C4-2B (cell line): ENCODE measurements around the gene RRAS2.

Experiments used
- H3K27ac ChIP-seq: fragments of 450-650 bp; 2 replicates; pipeline ENCODE4 v1.5.1; 2017
- ZFX ChIP-seq: fragments of 450-650 bp; IDR thresholded peaks from 2 replicates; pipeline ENCODE4 v1.6.1; 2017
- TF ChIP-seq, protein P1 (sequence below): fragments of 450-650 bp; conservative IDR thresholded peaks from 2 replicates; pipeline ENCODE4 v1.5.1; 2017; ENCODE audit warnings: mild to moderate bottlenecking

RRAS2 gene

GRCh38 chr11:14245444-14245843, 113.5 kb downstream of the RRAS2 start:
- no peak overlapping the region for H3K27ac ChIP-seq
- TF ChIP-seq, protein P1, sequence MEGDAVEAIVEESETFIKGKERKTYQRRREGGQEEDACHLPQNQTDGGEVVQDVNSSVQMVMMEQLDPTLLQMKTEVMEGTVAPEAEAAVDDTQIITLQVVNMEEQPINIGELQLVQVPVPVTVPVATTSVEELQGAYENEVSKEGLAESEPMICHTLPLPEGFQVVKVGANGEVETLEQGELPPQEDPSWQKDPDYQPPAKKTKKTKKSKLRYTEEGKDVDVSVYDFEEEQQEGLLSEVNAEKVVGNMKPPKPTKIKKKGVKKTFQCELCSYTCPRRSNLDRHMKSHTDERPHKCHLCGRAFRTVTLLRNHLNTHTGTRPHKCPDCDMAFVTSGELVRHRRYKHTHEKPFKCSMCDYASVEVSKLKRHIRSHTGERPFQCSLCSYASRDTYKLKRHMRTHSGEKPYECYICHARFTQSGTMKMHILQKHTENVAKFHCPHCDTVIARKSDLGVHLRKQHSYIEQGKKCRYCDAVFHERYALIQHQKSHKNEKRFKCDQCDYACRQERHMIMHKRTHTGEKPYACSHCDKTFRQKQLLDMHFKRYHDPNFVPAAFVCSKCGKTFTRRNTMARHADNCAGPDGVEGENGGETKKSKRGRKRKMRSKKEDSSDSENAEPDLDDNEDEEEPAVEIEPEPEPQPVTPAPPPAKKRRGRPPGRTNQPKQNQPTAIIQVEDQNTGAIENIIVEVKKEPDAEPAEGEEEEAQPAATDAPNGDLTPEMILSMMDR: no peak

GRCh38 chr11:14244926-14245325, 114.1 kb downstream of the RRAS2 start:
- TF ChIP-seq, protein P1: no peak
- TF ChIP-seq ZFX: no peak

DNA sequence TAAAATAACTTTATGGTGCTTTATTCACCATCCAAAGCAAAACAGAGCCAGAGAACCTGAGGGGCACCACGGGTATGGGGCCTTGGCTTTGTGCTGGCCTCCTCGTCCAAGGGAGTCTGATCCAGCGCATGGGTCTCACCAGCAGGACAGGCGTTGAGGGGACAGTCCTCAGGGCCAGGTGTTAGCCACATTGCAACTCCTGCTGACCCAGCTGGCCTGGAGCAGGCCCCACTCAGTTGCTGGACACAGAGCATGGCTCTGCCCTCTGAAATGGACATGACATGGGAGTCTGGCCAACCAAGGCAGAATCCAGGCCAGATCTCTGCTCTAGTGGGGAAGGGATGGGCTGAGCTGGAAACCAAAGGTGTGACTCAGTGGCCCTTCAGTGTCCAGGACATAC, 116.2 kb downstream of the RRAS2 start:
- no peak for TF ChIP-seq ZFX
- TF ChIP-seq, protein P1: no peak
- H3K27ac ChIP-seq: no peak overlapping the region

More at GRCh38 chr11:14244926-14245325, 114.1 kb downstream of the RRAS2 start:
- no peak overlapping the region for H3K27ac ChIP-seq

GRCh38 chr11:14242187-14242586, 116.8 kb downstream of the RRAS2 start:
- no peak overlapping the region for H3K27ac ChIP-seq
- TF ChIP-seq, protein P1: no peak

DNA sequence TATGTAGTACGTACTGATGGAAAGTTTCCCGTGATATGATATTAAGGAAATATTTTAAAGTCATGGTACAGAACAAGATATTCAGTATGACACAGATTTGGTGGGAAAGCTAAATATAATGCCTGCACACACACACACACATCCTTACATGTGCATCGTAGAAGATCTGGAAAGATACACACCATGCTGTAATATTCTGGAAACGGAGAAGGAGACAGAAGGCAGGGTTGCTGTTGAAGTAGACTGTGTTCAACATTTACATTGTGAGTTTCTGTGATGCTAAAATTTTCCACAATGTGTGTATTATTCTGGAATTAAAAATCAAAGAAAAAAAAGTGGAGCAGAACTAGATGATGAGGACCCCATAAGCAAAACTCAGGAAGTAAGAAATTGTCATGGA, 118.0 kb downstream of the RRAS2 start:
- TF ChIP-seq ZFX: no peak
- TF ChIP-seq, protein P1: no peak
- H3K27ac ChIP-seq: no peak overlapping the region

DNA sequence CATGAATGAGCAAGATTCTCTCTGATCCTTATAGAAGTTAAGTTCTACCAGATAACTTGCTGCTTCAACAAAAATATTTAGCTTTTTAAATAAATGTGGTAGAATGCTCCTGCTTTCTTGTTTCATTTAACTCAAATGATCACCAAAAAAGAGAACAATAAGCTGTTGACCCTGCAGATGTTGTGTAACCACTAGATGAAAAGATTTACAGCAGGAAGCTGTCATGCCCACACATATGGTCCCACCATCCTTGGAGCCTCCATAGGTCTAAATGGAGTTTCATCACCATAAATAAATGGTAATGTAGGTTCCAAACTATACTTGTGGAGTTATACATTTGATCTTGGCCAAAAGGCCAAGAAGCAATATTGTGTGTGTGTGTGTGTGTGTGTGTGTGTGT, 118.8 kb downstream of the RRAS2 start:
- TF ChIP-seq, protein P1: no peak
- no peak for TF ChIP-seq ZFX
- H3K27ac ChIP-seq: no peak overlapping the region

- TF ChIP-seq, protein P1: no peak
- no peak for TF ChIP-seq ZFX
- H3K27ac ChIP-seq: no peak overlapping the region
Observed at GRCh38 chr11:14237444-14237961, 121.5 kb downstream of the RRAS2 start.
